ENCODE data around the gene ADAP1.

DNA sequence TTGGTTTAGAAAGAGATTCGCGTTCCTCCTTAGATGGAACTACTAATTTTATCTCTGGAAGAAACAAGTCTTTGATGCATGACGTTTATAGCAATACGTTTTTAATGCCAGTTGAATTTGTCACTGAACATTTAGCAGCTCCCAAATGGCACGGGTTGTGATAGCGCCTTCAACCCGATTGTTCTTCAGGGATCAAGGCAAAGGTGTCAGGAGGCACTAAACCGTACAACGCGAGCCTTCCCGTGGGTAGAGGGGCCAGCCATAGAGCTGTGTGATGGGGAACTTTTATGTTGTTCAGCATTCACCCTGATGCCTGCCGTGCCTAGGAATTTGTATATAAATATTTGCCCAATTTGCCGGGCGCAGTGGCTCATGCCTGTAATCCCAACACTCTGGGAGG is 74.8 kb downstream of the ADAP1 start:
- TF ChIP-seq, protein P1, sequence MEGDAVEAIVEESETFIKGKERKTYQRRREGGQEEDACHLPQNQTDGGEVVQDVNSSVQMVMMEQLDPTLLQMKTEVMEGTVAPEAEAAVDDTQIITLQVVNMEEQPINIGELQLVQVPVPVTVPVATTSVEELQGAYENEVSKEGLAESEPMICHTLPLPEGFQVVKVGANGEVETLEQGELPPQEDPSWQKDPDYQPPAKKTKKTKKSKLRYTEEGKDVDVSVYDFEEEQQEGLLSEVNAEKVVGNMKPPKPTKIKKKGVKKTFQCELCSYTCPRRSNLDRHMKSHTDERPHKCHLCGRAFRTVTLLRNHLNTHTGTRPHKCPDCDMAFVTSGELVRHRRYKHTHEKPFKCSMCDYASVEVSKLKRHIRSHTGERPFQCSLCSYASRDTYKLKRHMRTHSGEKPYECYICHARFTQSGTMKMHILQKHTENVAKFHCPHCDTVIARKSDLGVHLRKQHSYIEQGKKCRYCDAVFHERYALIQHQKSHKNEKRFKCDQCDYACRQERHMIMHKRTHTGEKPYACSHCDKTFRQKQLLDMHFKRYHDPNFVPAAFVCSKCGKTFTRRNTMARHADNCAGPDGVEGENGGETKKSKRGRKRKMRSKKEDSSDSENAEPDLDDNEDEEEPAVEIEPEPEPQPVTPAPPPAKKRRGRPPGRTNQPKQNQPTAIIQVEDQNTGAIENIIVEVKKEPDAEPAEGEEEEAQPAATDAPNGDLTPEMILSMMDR (IDR thresholded peaks at IDR 0.05), result no peak
- no peak for TF ChIP-seq EZH2phosphoT487 (IDR thresholded peaks at IDR 0.05)
